WTC11 (cell line): ENCODE data around the gene NAAA. TPM values are rescaled to one million over a fixed set of nuclear protein-coding genes. Genes with fewer than 3 reads are reported as not detected.
"Not testable (repeated sequence)": the region's sequence is repeated elsewhere in the genome, so short reads cannot be mapped to it uniquely, and the experiment has no call there.

ENCODE experiments used
- ATAC-seq: fragments of 200-7000 bp; cut with Tn5 transposase; 2 replicates; pipeline ENCODE4 v1.10.0; 2021; ENCODE audit warnings: mild to moderate bottlenecking, moderate library complexity
- CTCF ChIA-PET: fragments of 300-600 bp; sonication (Branson Sonifier 250); formaldehyde crosslinking; loops from one replicate; lab custom pipeline; 2021; ENCODE audit warnings: antibody characterized with exemption; lab: Charles Lee
- POLR2A ChIA-PET: fragments of 350-600 bp; sonication (Branson Sonifier 250); formaldehyde crosslinking; loops from one replicate; lab custom pipeline; 2021; ENCODE audit warnings: antibody characterized with exemption; lab: Charles Lee
- DNase-seq: peaks from one replicate; pipeline ENCODE4 v3.0.0; 2021; ENCODE audit warnings: low spot score
- H3K27ac Mint-ChIP-seq: 2 replicates; pipeline ENCODE4 v1.8.0; 2021; ENCODE audit warnings: mixed read lengths
- H3K27me3 Mint-ChIP-seq: 2 replicates; pipeline ENCODE4 v1.8.0; 2021; ENCODE audit warnings: low read depth, mild to moderate bottlenecking, moderate library complexity, mixed read lengths
- H3K36me3 Mint-ChIP-seq: 2 replicates; pipeline ENCODE4 v1.8.0; 2021; ENCODE audit warnings: mixed read lengths
- H3K4me1 Mint-ChIP-seq: 2 replicates; pipeline ENCODE4 v1.8.0; 2022; ENCODE audit warnings: mixed read lengths
- H3K4me3 Mint-ChIP-seq: 2 replicates; pipeline ENCODE4 v1.8.0; 2021; ENCODE audit warnings: mild to moderate bottlenecking, moderate library complexity, mixed read lengths
- H3K9me3 Mint-ChIP-seq: 2 replicates; pipeline ENCODE4 v1.8.0; 2021; ENCODE audit warnings: mixed read lengths
- ATF6 ChIP-seq: sonication (generic); formaldehyde crosslinking; IDR thresholded peaks from 2 replicates; pipeline ENCODE4 v1.8.1; 2023; ENCODE audit warnings: mild to moderate bottlenecking, missing genetic modification reagents
- E2F1 ChIP-seq: sonication (generic); formaldehyde crosslinking; IDR thresholded peaks from 2 replicates; pipeline ENCODE4 v1.8.0; 2022; ENCODE audit warnings: mild to moderate bottlenecking, missing genetic modification reagents
- HMGA2 ChIP-seq: fragments of 250-450 bp; sonication (Bioruptor Pico); IDR thresholded peaks from 2 replicates; pipeline ENCODE4 v1.4.0; 2021; ENCODE audit warnings: mild to moderate bottlenecking, moderate library complexity
- HMGXB4 ChIP-seq: sonication (generic); formaldehyde crosslinking; IDR thresholded peaks from 2 replicates; pipeline ENCODE4 v1.8.1; 2023; ENCODE audit warnings: mild to moderate bottlenecking, moderate library complexity, missing genetic modification reagents
- MXD4 ChIP-seq: fragments of 250-450 bp; sonication (Bioruptor Pico); IDR thresholded peaks from 2 replicates; pipeline ENCODE4 v1.8.0; 2021; ENCODE audit warnings: mild to moderate bottlenecking, moderate library complexity, borderline replicate concordance
- TEAD1 ChIP-seq: sonication (generic); formaldehyde crosslinking; IDR thresholded peaks from 2 replicates; pipeline ENCODE4 v1.8.0; 2022; ENCODE audit warnings: mild to moderate bottlenecking, missing genetic modification reagents
- ZNF138 ChIP-seq: sonication (generic); formaldehyde crosslinking; conservative IDR thresholded peaks from 2 replicates; pipeline ENCODE4 v1.8.1; 2022; ENCODE audit warnings: mild to moderate bottlenecking, moderate library complexity, missing genetic modification reagents
- ZNF263 ChIP-seq: sonication (generic); formaldehyde crosslinking; IDR thresholded peaks from 2 replicates; pipeline ENCODE4 v1.8.1; 2022; ENCODE audit warnings: low read depth, mild to moderate bottlenecking, moderate library complexity, missing genetic modification reagents
- ZNF425 ChIP-seq: fragments of 250-450 bp; sonication (Bioruptor Pico); conservative IDR thresholded peaks from 2 replicates; pipeline ENCODE4 v1.9.0; 2021; ENCODE audit warnings: mild to moderate bottlenecking
- ZNF671 ChIP-seq: fragments of 250-450 bp; sonication (Bioruptor Pico); IDR thresholded peaks from 2 replicates; pipeline ENCODE4 v1.8.0; 2021; ENCODE audit warnings: mild to moderate bottlenecking
- total RNA-seq: library from RNA; stranded (reverse); gene quantifications from 3 replicates; pipeline ENCODE4 v1.2.3, GENCODE V29; 2021
- TF ChIP-seq, protein P1 (sequence below): sonication (generic); formaldehyde crosslinking; IDR thresholded peaks from 2 replicates; pipeline ENCODE4 v1.8.0; 2023; ENCODE audit warnings: missing genetic modification reagents, mild to moderate bottlenecking, borderline replicate concordance
- TF ChIP-seq, protein P2 (sequence below): sonication (generic); formaldehyde crosslinking; IDR thresholded peaks from 2 replicates; pipeline ENCODE4 v1.8.0; 2022; ENCODE audit warnings: missing genetic modification reagents

NAAA gene
- total RNA-seq, 1 experiment from 2014 or later, result 7.1 TPM

DNA sequence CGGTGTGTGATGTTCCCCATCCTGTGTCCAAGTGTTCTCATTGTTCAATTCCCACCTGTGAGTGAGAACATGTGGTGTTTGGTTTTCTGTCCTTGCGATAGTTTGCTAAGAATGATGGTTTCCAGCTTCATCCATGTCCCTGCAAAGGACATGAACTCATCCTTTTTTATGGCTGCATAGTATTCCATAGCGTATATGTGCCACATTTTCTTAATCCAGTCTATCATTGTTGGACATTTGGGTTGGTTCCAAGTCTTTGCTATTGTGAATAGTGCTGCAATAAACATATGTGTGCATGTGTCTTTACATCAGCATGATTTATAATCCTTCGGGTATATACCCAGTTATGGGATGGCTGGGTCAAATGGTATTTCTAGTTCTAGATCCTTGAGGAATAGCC lies 21.3 kb upstream of the NAAA start:
- H3K4me1 Mint-ChIP-seq, H3K4me3 Mint-ChIP-seq, H3K27me3 Mint-ChIP-seq, POLR2A ChIA-PET, DNase-seq, ATAC-seq, H3K27ac Mint-ChIP-seq: not testable (repeated sequence)
- Mint-ChIP-seq H3K36me3 (peaks cover 96% of the 10 kb centered on the region), H3K9me3 (peaks cover 40% of the 10 kb centered on the region)
- CTCF ChIA-PET, result interaction anchor here (1.5 kb wide), 1 partner anchor 125 kb away, joined by 3 read pairs; no protein-coding TSS in a partner anchor

GRCh38 chr4:75958546-75958945 lies 17.7 kb upstream of the NAAA start:
- POLR2A ChIA-PET, result interaction anchor here (0.7 kb wide), 1 partner anchor 1371 kb away, joined by 7 read pairs; no protein-coding TSS in a partner anchor
- DNase-seq, H3K4me1 Mint-ChIP-seq, H3K27me3 Mint-ChIP-seq, H3K9me3 Mint-ChIP-seq, CTCF ChIA-PET, ATAC-seq, H3K27ac Mint-ChIP-seq, H3K4me3 Mint-ChIP-seq: not testable (repeated sequence)
- H3K36me3 Mint-ChIP-seq, result peaks cover 93% of the 10 kb centered on the region

DNA sequence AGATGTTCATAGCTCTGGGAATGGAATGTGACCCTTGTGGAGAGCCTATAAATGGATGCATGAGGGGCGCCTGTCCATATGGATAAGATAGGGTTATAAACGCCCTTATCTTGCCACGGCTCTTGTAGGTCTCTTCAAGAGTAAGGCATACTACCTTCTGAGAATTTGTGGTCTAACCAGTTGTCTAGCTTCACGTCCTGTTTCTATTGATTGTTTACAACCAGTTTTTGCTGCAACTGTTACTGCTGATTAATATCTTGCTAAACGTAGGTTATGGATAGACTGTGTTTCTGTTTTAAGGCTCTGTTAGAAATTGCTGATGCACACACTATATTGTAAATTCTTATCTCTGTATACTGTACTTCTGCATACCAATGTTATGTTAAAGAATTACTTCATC lies 14.0 kb upstream of the NAAA start:
- ATAC-seq, result not testable (repeated sequence)

GRCh38 chr4:75953509-75953908 lies 12.7 kb upstream of the NAAA start:
- no peak overlapping the region for H3K4me3 Mint-ChIP-seq
- no peaks in the 10 kb centered on the region for H3K4me1 Mint-ChIP-seq
- POLR2A ChIA-PET, result no interaction called here
- peaks cover 90% of the 10 kb centered on the region for H3K36me3 Mint-ChIP-seq
- no peaks in the 10 kb centered on the region for H3K27me3 Mint-ChIP-seq
- ATAC-seq, result no peak
- no peak for DNase-seq
- CTCF ChIA-PET, result interaction anchor here (1.4 to 1.8 kb wide), 3 partner anchors 38 to 425 kb away, joined by 3 to 10 read pairs (median 3); no protein-coding TSS in a partner anchor
- H3K9me3 Mint-ChIP-seq, result no peaks in the 10 kb centered on the region
- H3K27ac Mint-ChIP-seq, result no peak overlapping the region
- no peak for TF ChIP-seq HMGA2 (CRISPR knock-in tag)
- no peak for TF ChIP-seq ATF6 (CRISPR knock-in tag)
- no peak for TF ChIP-seq ZNF138 (CRISPR knock-in tag)
- no peak for TF ChIP-seq ZNF425 (CRISPR knock-in tag)
- no peak for TF ChIP-seq ZNF671 (CRISPR knock-in tag)
- TF ChIP-seq, protein P1, sequence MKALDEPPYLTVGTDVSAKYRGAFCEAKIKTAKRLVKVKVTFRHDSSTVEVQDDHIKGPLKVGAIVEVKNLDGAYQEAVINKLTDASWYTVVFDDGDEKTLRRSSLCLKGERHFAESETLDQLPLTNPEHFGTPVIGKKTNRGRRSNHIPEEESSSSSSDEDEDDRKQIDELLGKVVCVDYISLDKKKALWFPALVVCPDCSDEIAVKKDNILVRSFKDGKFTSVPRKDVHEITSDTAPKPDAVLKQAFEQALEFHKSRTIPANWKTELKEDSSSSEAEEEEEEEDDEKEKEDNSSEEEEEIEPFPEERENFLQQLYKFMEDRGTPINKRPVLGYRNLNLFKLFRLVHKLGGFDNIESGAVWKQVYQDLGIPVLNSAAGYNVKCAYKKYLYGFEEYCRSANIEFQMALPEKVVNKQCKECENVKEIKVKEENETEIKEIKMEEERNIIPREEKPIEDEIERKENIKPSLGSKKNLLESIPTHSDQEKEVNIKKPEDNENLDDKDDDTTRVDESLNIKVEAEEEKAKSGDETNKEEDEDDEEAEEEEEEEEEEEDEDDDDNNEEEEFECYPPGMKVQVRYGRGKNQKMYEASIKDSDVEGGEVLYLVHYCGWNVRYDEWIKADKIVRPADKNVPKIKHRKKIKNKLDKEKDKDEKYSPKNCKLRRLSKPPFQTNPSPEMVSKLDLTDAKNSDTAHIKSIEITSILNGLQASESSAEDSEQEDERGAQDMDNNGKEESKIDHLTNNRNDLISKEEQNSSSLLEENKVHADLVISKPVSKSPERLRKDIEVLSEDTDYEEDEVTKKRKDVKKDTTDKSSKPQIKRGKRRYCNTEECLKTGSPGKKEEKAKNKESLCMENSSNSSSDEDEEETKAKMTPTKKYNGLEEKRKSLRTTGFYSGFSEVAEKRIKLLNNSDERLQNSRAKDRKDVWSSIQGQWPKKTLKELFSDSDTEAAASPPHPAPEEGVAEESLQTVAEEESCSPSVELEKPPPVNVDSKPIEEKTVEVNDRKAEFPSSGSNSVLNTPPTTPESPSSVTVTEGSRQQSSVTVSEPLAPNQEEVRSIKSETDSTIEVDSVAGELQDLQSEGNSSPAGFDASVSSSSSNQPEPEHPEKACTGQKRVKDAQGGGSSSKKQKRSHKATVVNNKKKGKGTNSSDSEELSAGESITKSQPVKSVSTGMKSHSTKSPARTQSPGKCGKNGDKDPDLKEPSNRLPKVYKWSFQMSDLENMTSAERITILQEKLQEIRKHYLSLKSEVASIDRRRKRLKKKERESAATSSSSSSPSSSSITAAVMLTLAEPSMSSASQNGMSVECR (CRISPR knock-in tag), result no peak
- no peak for TF ChIP-seq E2F1 (CRISPR knock-in tag)
- TF ChIP-seq, protein P2, sequence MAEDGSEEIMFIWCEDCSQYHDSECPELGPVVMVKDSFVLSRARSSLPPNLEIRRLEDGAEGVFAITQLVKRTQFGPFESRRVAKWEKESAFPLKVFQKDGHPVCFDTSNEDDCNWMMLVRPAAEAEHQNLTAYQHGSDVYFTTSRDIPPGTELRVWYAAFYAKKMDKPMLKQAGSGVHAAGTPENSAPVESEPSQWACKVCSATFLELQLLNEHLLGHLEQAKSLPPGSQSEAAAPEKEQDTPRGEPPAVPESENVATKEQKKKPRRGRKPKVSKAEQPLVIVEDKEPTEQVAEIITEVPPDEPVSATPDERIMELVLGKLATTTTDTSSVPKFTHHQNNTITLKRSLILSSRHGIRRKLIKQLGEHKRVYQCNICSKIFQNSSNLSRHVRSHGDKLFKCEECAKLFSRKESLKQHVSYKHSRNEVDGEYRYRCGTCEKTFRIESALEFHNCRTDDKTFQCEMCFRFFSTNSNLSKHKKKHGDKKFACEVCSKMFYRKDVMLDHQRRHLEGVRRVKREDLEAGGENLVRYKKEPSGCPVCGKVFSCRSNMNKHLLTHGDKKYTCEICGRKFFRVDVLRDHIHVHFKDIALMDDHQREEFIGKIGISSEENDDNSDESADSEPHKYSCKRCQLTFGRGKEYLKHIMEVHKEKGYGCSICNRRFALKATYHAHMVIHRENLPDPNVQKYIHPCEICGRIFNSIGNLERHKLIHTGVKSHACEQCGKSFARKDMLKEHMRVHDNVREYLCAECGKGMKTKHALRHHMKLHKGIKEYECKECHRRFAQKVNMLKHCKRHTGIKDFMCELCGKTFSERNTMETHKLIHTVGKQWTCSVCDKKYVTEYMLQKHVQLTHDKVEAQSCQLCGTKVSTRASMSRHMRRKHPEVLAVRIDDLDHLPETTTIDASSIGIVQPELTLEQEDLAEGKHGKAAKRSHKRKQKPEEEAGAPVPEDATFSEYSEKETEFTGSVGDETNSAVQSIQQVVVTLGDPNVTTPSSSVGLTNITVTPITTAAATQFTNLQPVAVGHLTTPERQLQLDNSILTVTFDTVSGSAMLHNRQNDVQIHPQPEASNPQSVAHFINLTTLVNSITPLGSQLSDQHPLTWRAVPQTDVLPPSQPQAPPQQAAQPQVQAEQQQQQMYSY (CRISPR knock-in tag), result no peak
- TF ChIP-seq ZNF263, result no peak
- TF ChIP-seq HMGXB4 (CRISPR knock-in tag), result no peak
- TF ChIP-seq MXD4 (CRISPR knock-in tag), result no peak
- TF ChIP-seq TEAD1 (CRISPR knock-in tag), result no peak

More for the DNA sequence above, 14.0 kb upstream of the NAAA start:
- H3K9me3 Mint-ChIP-seq, H3K4me3 Mint-ChIP-seq, DNase-seq, H3K4me1 Mint-ChIP-seq, POLR2A ChIA-PET, H3K27me3 Mint-ChIP-seq, H3K27ac Mint-ChIP-seq: not testable (repeated sequence)
- CTCF ChIA-PET, result interaction anchor here (1.8 kb wide), 1 partner anchor 59 kb away, joined by 10 read pairs; no protein-coding TSS in a partner anchor
- peaks cover 89% of the 10 kb centered on the region for H3K36me3 Mint-ChIP-seq
